Thyroid gland (tissue), 4 donors: Measurements from ENCODE around the gene TRAK1.

Experiments used
- POLR2A ChIP-seq, 2 donors: fragments of 450-650 bp; IDR thresholded peaks; one replicate each; pipeline ENCODE4 v1.6.1; 2017; ENCODE audit warnings: antibody characterized with exemption in 2 of 2, mild to moderate bottlenecking in 2 of 2, moderate library complexity in 1 of 2
- TF ChIP-seq, protein P1 (sequence below), 6 experiments: fragments of 200-600 bp in 3 of 6; fragments of 450-650 bp in 3 of 6; sonication (generic) in 3 of 6; IDR thresholded peaks; one replicate each; pipeline ENCODE4 v1.5.1; 2016 to 2019; ENCODE audit warnings: antibody characterized with exemption in 6 of 6, mild to moderate bottlenecking in 2 of 6, inconsistent platforms in 1 of 6, moderate library complexity in 1 of 6

DNA sequence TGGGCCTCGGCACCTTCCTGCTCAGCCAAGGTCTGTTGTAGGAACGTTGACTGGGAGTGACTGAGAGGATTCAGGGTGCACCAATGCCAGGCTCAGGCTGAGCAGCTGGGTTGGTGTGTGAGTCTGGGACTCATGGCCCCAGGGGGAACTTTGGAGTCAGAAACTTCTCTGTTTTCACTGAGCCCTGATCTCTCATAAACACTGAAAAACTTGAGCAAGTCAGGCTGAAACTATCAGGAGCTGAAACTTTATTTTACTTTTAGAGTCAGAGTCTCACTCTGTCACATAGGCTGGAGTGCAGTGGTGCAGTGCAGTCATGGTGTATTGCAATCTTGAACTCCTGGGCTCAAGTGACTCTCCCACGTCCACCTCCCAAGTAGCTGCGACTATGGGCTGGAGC, 3.0 kb downstream of the TRAK1 start:
- TF ChIP-seq, protein P1, sequence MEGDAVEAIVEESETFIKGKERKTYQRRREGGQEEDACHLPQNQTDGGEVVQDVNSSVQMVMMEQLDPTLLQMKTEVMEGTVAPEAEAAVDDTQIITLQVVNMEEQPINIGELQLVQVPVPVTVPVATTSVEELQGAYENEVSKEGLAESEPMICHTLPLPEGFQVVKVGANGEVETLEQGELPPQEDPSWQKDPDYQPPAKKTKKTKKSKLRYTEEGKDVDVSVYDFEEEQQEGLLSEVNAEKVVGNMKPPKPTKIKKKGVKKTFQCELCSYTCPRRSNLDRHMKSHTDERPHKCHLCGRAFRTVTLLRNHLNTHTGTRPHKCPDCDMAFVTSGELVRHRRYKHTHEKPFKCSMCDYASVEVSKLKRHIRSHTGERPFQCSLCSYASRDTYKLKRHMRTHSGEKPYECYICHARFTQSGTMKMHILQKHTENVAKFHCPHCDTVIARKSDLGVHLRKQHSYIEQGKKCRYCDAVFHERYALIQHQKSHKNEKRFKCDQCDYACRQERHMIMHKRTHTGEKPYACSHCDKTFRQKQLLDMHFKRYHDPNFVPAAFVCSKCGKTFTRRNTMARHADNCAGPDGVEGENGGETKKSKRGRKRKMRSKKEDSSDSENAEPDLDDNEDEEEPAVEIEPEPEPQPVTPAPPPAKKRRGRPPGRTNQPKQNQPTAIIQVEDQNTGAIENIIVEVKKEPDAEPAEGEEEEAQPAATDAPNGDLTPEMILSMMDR (IDR thresholded peaks at IDR 0.05): no peak
- no peak for TF ChIP-seq POLR2A (IDR thresholded peaks at IDR 0.05)
